T-cell (primary cell): ENCODE measurements around the gene WFDC6. TPM values are rescaled to one million over a fixed set of nuclear protein-coding genes. Genes with fewer than 3 reads are reported as not detected.

Source experiments
- ATAC-seq, 4 experiments: fragments of 200-7000 bp in 3 of 4; fragments of 150-1000 bp in 1 of 4; cut with Tn5 transposase; replicated peaks in 1 of 4; 1 replicate in 3 of 4; 2 replicates in 1 of 4; pipeline ENCODE4 v1.10.0; 2021; ENCODE audit warnings: moderate library complexity in 3 of 4, mild to moderate bottlenecking in 2 of 4, moderate number of reproducible peaks in 1 of 4
- CTCF ChIA-PET, 2 donors: fragments of 300-600 bp; sonication (Branson Sonifier 250); formaldehyde crosslinking; loops; one replicate each; lab custom pipeline; 2022; ENCODE audit warnings: antibody characterized with exemption in 2 of 2; lab: Charles Lee
- POLR2A ChIA-PET, 2 donors: fragments of 300-600 bp; sonication (Branson Sonifier 250); formaldehyde crosslinking; loops; one replicate each; lab custom pipeline; 2022; ENCODE audit warnings: antibody characterized with exemption in 2 of 2; lab: Charles Lee
- DNase-seq, 35 experiments: peaks; one replicate each; pipeline versions ENCODE4 v3.0.0 to v3.0.0-alpha.2; 2013 to 2023
- H3K27ac ChIP-seq: one replicate; pipeline ENCODE4 v1.5.1; 2013; ENCODE audit warnings: low read length
- H3K27me3 ChIP-seq, 2 experiments: replicated peaks in 1 of 2; 1 replicate in 1 of 2; 2 replicates in 1 of 2; pipeline versions ENCODE4 v1.6.1 to v1.7.0; 2013; ENCODE audit warnings: low read length in 1 of 2, mixed read lengths in 1 of 2; ENCODE audit not compliant: control insufficient read depth in 2 of 2, insufficient read depth in 2 of 2; ENCODE audit errors: extremely low read depth in 1 of 2
- H3K36me3 ChIP-seq, 2 donors: 1 replicate in 1 of 2; 2 replicates in 1 of 2; pipeline versions ENCODE4 v1.6.1 to v1.7.0; 2013; ENCODE audit warnings: low read length in 1 of 2; ENCODE audit not compliant: control insufficient read depth in 2 of 2, insufficient read depth in 1 of 2; ENCODE audit errors: extremely low read depth in 1 of 2
- H3K4me1 ChIP-seq, 2 experiments: 1 replicate in 1 of 2; 2 replicates in 1 of 2; pipeline versions ENCODE4 v1.6.1 to v1.7.0; 2013; ENCODE audit warnings: low read length in 2 of 2, mixed read lengths in 1 of 2; ENCODE audit not compliant: insufficient read depth in 2 of 2, control insufficient read depth in 1 of 2; ENCODE audit errors: extremely low read depth in 1 of 2
- H3K4me3 ChIP-seq, 2 donors: 1 replicate in 1 of 2; 2 replicates in 1 of 2; pipeline versions ENCODE4 v1.5.1 to v1.7.0; 2013; ENCODE audit warnings: mild to moderate bottlenecking in 2 of 2, low read length in 1 of 2, moderate library complexity in 1 of 2; ENCODE audit not compliant: control insufficient read depth in 1 of 2; ENCODE audit errors: extremely low read depth in 1 of 2
- H3K9me3 ChIP-seq: 2 replicates; pipeline ENCODE4 v1.7.0; 2013
- H3K27ac Mint-ChIP-seq, 2 donors: one replicate each; pipeline ENCODE4 v1.8.0; 2020 to 2021; ENCODE audit warnings: mild to moderate bottlenecking in 2 of 2, mixed read lengths in 2 of 2
- H3K27me3 Mint-ChIP-seq, 2 donors: one replicate each; pipeline ENCODE4 v1.8.0; 2021 to 2022; ENCODE audit warnings: mixed read lengths in 2 of 2
- H3K36me3 Mint-ChIP-seq: one replicate; pipeline ENCODE4 v1.8.0; 2021; ENCODE audit warnings: mixed read lengths
- H3K4me1 Mint-ChIP-seq, 3 donors: one replicate each; pipeline ENCODE4 v1.8.0; 2020 to 2022; ENCODE audit warnings: mixed read lengths in 3 of 3, mild to moderate bottlenecking in 1 of 3
- H3K4me3 Mint-ChIP-seq, 3 donors: one replicate each; pipeline ENCODE4 v1.8.0; 2020 to 2022; ENCODE audit warnings: mild to moderate bottlenecking in 3 of 3, mixed read lengths in 3 of 3, moderate library complexity in 3 of 3
- H3K9me3 Mint-ChIP-seq, 3 donors: one replicate each; pipeline ENCODE4 v1.8.0; 2020 to 2022; ENCODE audit warnings: mixed read lengths in 3 of 3
- WGBS: methylation state at CpG from one replicate; pipeline ENCODE4 v1.1.5; 2013; ENCODE audit warnings: missing lambda C conversion rate; ENCODE audit not compliant: insufficient coverage; 5-methylcytosine and 5-hydroxymethylcytosine counted together
- total RNA-seq, 35 experiments: library from RNA in 6 of 35; stranded (reverse) in 6 of 35; fragments of 120-200 nt in 1 of 35; gene quantifications; one replicate each; pipeline versions ENCODE4 v1.2.1 to v1.2.4 and lab custom pipeline; 2013 to 2026

WFDC6 gene
- total RNA-seq, 5 donors from 2014 or later (not counting 1 experiment from before 2014, with no cell fraction given), result not detected

GRCh38 chr20:45487231-45487635 lies 52.0 kb downstream of the WFDC6 start:
- WGBS, result 29% methylated on average over 11 of the region's 20 CpGs
- Histone ChIP-seq H3K36me3 (no peaks in the 10 kb centered on the region), H3K4me1 (no peaks in the 10 kb centered on the region), H3K9me3 (no peaks in the 10 kb centered on the region), H3K27ac (no peak overlapping the region), H3K27me3 (peaks cover 0 to 12% of the 10 kb centered on the region in 2 experiments), H3K4me3 (no peak overlapping the region)
- Mint-ChIP-seq H3K4me1 (no peaks in the 10 kb centered on the region), H3K36me3 (no peaks in the 10 kb centered on the region), H3K4me3 (no peak overlapping the region), H3K27ac (no peak overlapping the region), H3K27me3 (peaks cover 21 to 58% of the 10 kb centered on the region in 2 donors), H3K9me3 (no peaks in the 10 kb centered on the region)
- ChIA-PET CTCF (no interaction called here), POLR2A (interaction anchor here in 1 of 2 donors (0.7 kb wide), 1 partner anchor 191 kb away, joined by 3 read pairs; no protein-coding TSS in a partner anchor)
- ATAC-seq, result no peak
- DNase-seq, result peak in 1 of 35 experiments; percentile 8

- Mint-ChIP-seq H3K36me3 (peaks cover 2% of the 10 kb centered on the region), H3K4me3 (no peak overlapping the region), H3K9me3 (no peaks in the 10 kb centered on the region), H3K27me3 (peaks cover 24 to 69% of the 10 kb centered on the region in 2 donors), H3K4me1 (no peaks in the 10 kb centered on the region), H3K27ac (no peak overlapping the region)
- Histone ChIP-seq H3K4me3 (no peak overlapping the region), H3K27ac (no peak overlapping the region), H3K9me3 (no peaks in the 10 kb centered on the region), H3K36me3 (no peaks in the 10 kb centered on the region), H3K4me1 (no peaks in the 10 kb centered on the region), H3K27me3 (peaks cover 0 to 18% of the 10 kb centered on the region in 2 experiments)
- CTCF ChIA-PET, result interaction anchor here (0.5 to 0.7 kb wide), 3 partner anchors 42 to 1000 kb away, joined by 3 to 5 read pairs (median 3); no protein-coding TSS in a partner anchor
- POLR2A ChIA-PET, result interaction anchor here in 1 of 2 donors (0.7 kb wide), 1 partner anchor 34 kb away, joined by 3 read pairs; no protein-coding TSS in a partner anchor
- no peak for DNase-seq
- ATAC-seq, result no peak
- WGBS, result 89% methylated on average over 2 of the region's 4 CpGs
These were observed 53.9 kb downstream of the WFDC6 start for GRCh38 chr20:45485388-45485787.

GRCh38 chr20:45484676-45485075 lies 54.6 kb downstream of the WFDC6 start:
- peaks cover 0 to 23% of the 10 kb centered on the region in 2 experiments for H3K27me3 ChIP-seq
- no peaks in the 10 kb centered on the region for H3K36me3 ChIP-seq
- H3K4me3 ChIP-seq, result no peak overlapping the region
- no peaks in the 10 kb centered on the region for H3K4me1 Mint-ChIP-seq
- peaks cover 2% of the 10 kb centered on the region for H3K36me3 Mint-ChIP-seq
- H3K27ac Mint-ChIP-seq, result no peak overlapping the region
- H3K27me3 Mint-ChIP-seq, result peaks cover 29 to 69% of the 10 kb centered on the region in 2 donors
- CTCF ChIA-PET, result interaction anchor here in 1 of 2 donors (0.5 kb wide), 1 partner anchor 1000 kb away, joined by 5 read pairs; no protein-coding TSS in a partner anchor
- 100% methylated on average over 1 of the region's 6 CpGs for WGBS
- no peaks in the 10 kb centered on the region for H3K9me3 ChIP-seq
- H3K27ac ChIP-seq, result no peak overlapping the region
- no peak overlapping the region for H3K4me3 Mint-ChIP-seq
- ATAC-seq (no peak), DNase-seq (no peak)
- no peaks in the 10 kb centered on the region for H3K9me3 Mint-ChIP-seq
- no peaks in the 10 kb centered on the region for H3K4me1 ChIP-seq
- POLR2A ChIA-PET, result no interaction called here

Other genes starting within 250 kb of the WFDC6 start
- gene RBPJL, start 232.6 kb downstream of the WFDC6 start, total RNA-seq, result under 1 TPM in 3 of 5 donors, not detected in 2; 0.22 to 0.29 (median 0.26) TPM
- gene MATN4, start 231.2 kb downstream of the WFDC6 start, total RNA-seq, result not detected
- 1 to 10 TPM in 4 of 5 donors, under 1 TPM in 1; 0.68 to 4.4 (median 3.5) TPM for gene SDC4, start 191.1 kb downstream of the WFDC6 start, total RNA-seq
- gene SYS1, start 176.3 kb downstream of the WFDC6 start, total RNA-seq, result 10 to 100 TPM; 53.1 to 86.9 (median 58.2) TPM
- gene TP53TG5, start 161.2 kb downstream of the WFDC6 start, total RNA-seq, result under 1 TPM in 3 of 5 donors, not detected in 2; 0.10 to 0.23 (median 0.16) TPM
- gene DBNDD2, start 131.2 kb downstream of the WFDC6 start, total RNA-seq, result 10 to 100 TPM; 10.1 to 16.8 (median 14.8) TPM
- gene PIGT, start 123.3 kb downstream of the WFDC6 start, total RNA-seq, result 100 to 1,000 TPM in 2 of 5 donors, 10 to 100 TPM in 3; 76.6 to 140 (median 79.4) TPM
- 1 to 10 TPM in 1 of 5 donors, under 1 TPM in 1, not detected in 3; 0.56 to 1.7 TPM for gene WFDC2, start 69.7 kb downstream of the WFDC6 start, total RNA-seq
- not detected for gene SPINT3, start 23.9 kb downstream of the WFDC6 start, total RNA-seq
- not detected for gene EPPIN, start 7.9 kb upstream of the WFDC6 start, total RNA-seq
- not detected for gene WFDC8, start 39.8 kb upstream of the WFDC6 start, total RNA-seq
- not detected for gene WFDC10A, start 90.3 kb upstream of the WFDC6 start, total RNA-seq
- not detected for gene WFDC9, start 91.8 kb upstream of the WFDC6 start, total RNA-seq
- not detected for gene WFDC11, start 130.8 kb upstream of the WFDC6 start, total RNA-seq
- gene WFDC13, start 162.6 kb upstream of the WFDC6 start, total RNA-seq, result not detected
- not detected for gene WFDC10B, start 165.5 kb upstream of the WFDC6 start, total RNA-seq
- not detected for gene SPINT4, start 182.9 kb upstream of the WFDC6 start, total RNA-seq